Neural cell (in vitro differentiated cells): Measurements from ENCODE around the gene RIC1. TPM values are rescaled to one million over a fixed set of nuclear protein-coding genes. Genes with fewer than 3 reads are reported as not detected.
"Not testable (repeated sequence)": the region's sequence is repeated elsewhere in the genome, so short reads cannot be mapped to it uniquely, and the experiment has no call there.

Experiments used
- H2AFZ ChIP-seq: fragments of 200-600, 300-800 bp; sonication (generic), shearing (Covaris generic); 2 replicates; pipeline ENCODE4 v1.6.0; 2014; ENCODE audit warnings: low read depth, mild to moderate bottlenecking, antibody characterized with exemption, low read length, moderate library complexity
- H3F3A ChIP-seq: fragments of 200-600 bp; shearing (Covaris generic); 2 replicates; pipeline ENCODE4 v1.6.1; 2016; ENCODE audit warnings: mild to moderate bottlenecking, moderate library complexity, mixed read lengths, antibody characterized with exemption, low read length; ENCODE audit not compliant: insufficient read depth, poor library complexity, severe bottlenecking
- H3K27ac ChIP-seq: fragments of 200-600, 300-800 bp; sonication (generic), shearing (Covaris generic); 2 replicates; pipeline ENCODE4 v1.5.1; 2014; ENCODE audit warnings: mild to moderate bottlenecking, low read length, moderate library complexity
- H3K27me3 ChIP-seq: fragments of 300-800, 200-600 bp; sonication (generic), shearing (Covaris generic); 2 replicates; pipeline ENCODE4 v1.6.0; 2014; ENCODE audit warnings: mild to moderate bottlenecking, low read depth, low read length, moderate library complexity; ENCODE audit not compliant: insufficient read depth
- H3K36me3 ChIP-seq: fragments of 300-800, 200-600 bp; sonication (generic), shearing (Covaris generic); 2 replicates; pipeline ENCODE4 v1.5.1; 2014; ENCODE audit warnings: mild to moderate bottlenecking, antibody characterized with exemption, low read length, moderate library complexity; ENCODE audit not compliant: insufficient read depth
- H3K4me2 ChIP-seq: fragments of 300-800, 200-600 bp; sonication (generic), shearing (Covaris generic); 2 replicates; pipeline ENCODE4 v1.6.0; 2014; ENCODE audit warnings: mild to moderate bottlenecking, low read length
- H3K4me3 ChIP-seq: fragments of 300-800, 200-600 bp; sonication (generic), shearing (Covaris generic); 2 replicates; pipeline ENCODE4 v1.5.1; 2014; ENCODE audit warnings: mild to moderate bottlenecking, low read length, moderate library complexity
- H3K79me2 ChIP-seq: fragments of 200-600 bp; shearing (Covaris generic); replicated peaks from 2 replicates; pipeline ENCODE4 v1.6.0; 2014; ENCODE audit warnings: mild to moderate bottlenecking, low read length, moderate library complexity; ENCODE audit not compliant: insufficient read depth
- H3K9ac ChIP-seq: fragments of 300-800, 200-600 bp; sonication (generic), shearing (Covaris generic); 2 replicates; pipeline ENCODE4 v1.6.1; 2016; ENCODE audit warnings: mild to moderate bottlenecking, low read length, mixed read lengths
- H3K9me2 ChIP-seq: fragments of 200-600 bp; shearing (Covaris generic); 2 replicates; pipeline ENCODE4 v1.6.1; 2016; ENCODE audit warnings: mild to moderate bottlenecking, low read length, mixed read lengths; ENCODE audit not compliant: insufficient read depth
- H3K9me3 ChIP-seq: fragments of 200-600, 300-800 bp; sonication (generic), shearing (Covaris generic); 2 replicates; pipeline ENCODE4 v1.6.1; 2016; ENCODE audit warnings: mild to moderate bottlenecking, mixed run types, low read length, moderate library complexity, mixed read lengths
- H4K20me1 ChIP-seq: fragments of 200-600 bp; shearing (Covaris generic); 2 replicates; pipeline ENCODE4 v1.6.1; 2016; ENCODE audit warnings: mild to moderate bottlenecking, mixed run types; ENCODE audit not compliant: insufficient read depth
- CTCF ChIP-seq: fragments of 450-650 bp; IDR thresholded peaks from 2 replicates; pipeline ENCODE4 v1.5.1; 2014; ENCODE audit warnings: antibody characterized with exemption, mild to moderate bottlenecking, moderate library complexity; ENCODE audit not compliant: poor library complexity, severe bottlenecking
- EP300 ChIP-seq: fragments of 450-650 bp; conservative IDR thresholded peaks from 2 replicates; pipeline ENCODE4 v1.6.1; 2014; ENCODE audit warnings: antibody characterized with exemption, mild to moderate bottlenecking, moderate library complexity; ENCODE audit not compliant: poor library complexity, severe bottlenecking
- EZH2 ChIP-seq: fragments of 200-600, 300-800 bp; shearing (Covaris generic), sonication (generic); IDR thresholded peaks from 2 replicates; pipeline ENCODE4 v1.6.1; 2014; ENCODE audit warnings: antibody characterized with exemption, low read length, borderline replicate concordance, mild to moderate bottlenecking; ENCODE audit not compliant: insufficient read depth, poor library complexity, severe bottlenecking
- MXI1 ChIP-seq: fragments of 450-650 bp; conservative IDR thresholded peaks from 2 replicates; pipeline ENCODE4 v1.6.1; 2014; ENCODE audit warnings: antibody characterized with exemption, mild to moderate bottlenecking; ENCODE audit not compliant: poor library complexity, severe bottlenecking
- POLR2AphosphoS5 ChIP-seq: IDR thresholded peaks from 2 replicates; pipeline ENCODE4 v1.6.1; 2012
- RAD21 ChIP-seq: fragments of 450-650 bp; conservative IDR thresholded peaks from 2 replicates; pipeline ENCODE4 v1.6.1; 2014; ENCODE audit warnings: antibody characterized with exemption, mild to moderate bottlenecking, moderate library complexity
- REST ChIP-seq: IDR thresholded peaks from 2 replicates; pipeline ENCODE4 v1.6.1; 2012; ENCODE audit warnings: borderline replicate concordance
- SMC3 ChIP-seq: fragments of 450-650 bp; conservative IDR thresholded peaks from 2 replicates; pipeline ENCODE4 v1.6.1; 2014; ENCODE audit warnings: antibody characterized with exemption, mild to moderate bottlenecking, moderate library complexity; ENCODE audit not compliant: poor library complexity
- TAF1 ChIP-seq: IDR thresholded peaks from 2 replicates; pipeline ENCODE4 v1.6.1; 2012; ENCODE audit warnings: low read depth
- polyA plus RNA-seq: library from polyadenylated mRNA; depleted of rRNA; stranded (reverse); fragments of >200 nt; gene quantifications from 2 replicates; pipeline ENCODE4 v1.2.3, GENCODE V29; 2014

Gene RIC1
- polyA plus RNA-seq, 1 donor from 2014 or later: 9.9 TPM

- no peaks in the 10 kb centered on the region for H3K9me3 ChIP-seq
- H2AFZ ChIP-seq: no peak overlapping the region
- H3K4me2 ChIP-seq: no peak overlapping the region
- no peak overlapping the region for H3K27ac ChIP-seq
- H3K9me2 ChIP-seq: no peaks in the 10 kb centered on the region
- no peak overlapping the region for H3K4me3 ChIP-seq
- no peak overlapping the region for H3K9ac ChIP-seq
- peak; percentile 58 for TF ChIP-seq SMC3
- TF ChIP-seq EP300: no peak
- no peak for TF ChIP-seq REST
- TF ChIP-seq CTCF: peak; percentile 55
- peak; percentile 50 for TF ChIP-seq RAD21
- no peak for TF ChIP-seq TAF1
- no peak for TF ChIP-seq MXI1
- no peak for TF ChIP-seq POLR2AphosphoS5
- no peaks in the 10 kb centered on the region for H3K36me3 ChIP-seq
- no peaks in the 10 kb centered on the region for H3F3A ChIP-seq
- H3K79me2 ChIP-seq: no peaks in the 10 kb centered on the region
- no peaks in the 10 kb centered on the region for H4K20me1 ChIP-seq
- no peaks in the 10 kb centered on the region for H3K27me3 ChIP-seq
These were observed 85.8 kb downstream of the RIC1 start for GRCh38 chr9:5714501-5715401.

GRCh38 chr9:5715548-5716127, 86.7 kb downstream of the RIC1 start:
- H3F3A ChIP-seq: no peaks in the 10 kb centered on the region
- TF ChIP-seq CTCF (no peak), RAD21 (no peak), MXI1 (no peak), EZH2 (no peak), POLR2AphosphoS5 (no peak), REST (no peak), EP300 (no peak), TAF1 (no peak), SMC3 (no peak)
- no peaks in the 10 kb centered on the region for H3K36me3 ChIP-seq
- no peak overlapping the region for H2AFZ ChIP-seq
- H3K27ac ChIP-seq: no peak overlapping the region
- H3K27me3 ChIP-seq: no peaks in the 10 kb centered on the region
- H3K9ac ChIP-seq: no peak overlapping the region
- H3K9me3 ChIP-seq: no peaks in the 10 kb centered on the region
- no peak overlapping the region for H3K4me3 ChIP-seq
- H3K9me2 ChIP-seq: no peaks in the 10 kb centered on the region
- no peak overlapping the region for H3K4me2 ChIP-seq
- H4K20me1 ChIP-seq: no peaks in the 10 kb centered on the region
- H3K79me2 ChIP-seq: no peaks in the 10 kb centered on the region

GRCh38 chr9:5717434-5717833, 88.5 kb downstream of the RIC1 start:
- not testable (repeated sequence) for H3K27ac ChIP-seq, H3K4me2 ChIP-seq, H3K9me2 ChIP-seq, H3F3A ChIP-seq, H3K27me3 ChIP-seq, H4K20me1 ChIP-seq, H3K9me3 ChIP-seq, H3K79me2 ChIP-seq, H3K36me3 ChIP-seq, H2AFZ ChIP-seq, H3K4me3 ChIP-seq, H3K9ac ChIP-seq
